HL-60 (cell line): ENCODE measurements around the gene NBPF1.
A peak's percentile ranks its signal among the peaks of the same experiment; 100 is the strongest.

Source experiments
- POLR2AphosphoS5 ChIP-seq: IDR thresholded peaks from 2 replicates; pipeline ENCODE4 v1.6.1; 2012; ENCODE audit warnings: low read depth
- TF ChIP-seq, protein P1 (sequence below): IDR thresholded peaks from one replicate; pipeline ENCODE4 v1.5.1; 2011; ENCODE audit warnings: low read length, control low read depth, inconsistent platforms; ENCODE audit not compliant: insufficient read depth

DNA sequence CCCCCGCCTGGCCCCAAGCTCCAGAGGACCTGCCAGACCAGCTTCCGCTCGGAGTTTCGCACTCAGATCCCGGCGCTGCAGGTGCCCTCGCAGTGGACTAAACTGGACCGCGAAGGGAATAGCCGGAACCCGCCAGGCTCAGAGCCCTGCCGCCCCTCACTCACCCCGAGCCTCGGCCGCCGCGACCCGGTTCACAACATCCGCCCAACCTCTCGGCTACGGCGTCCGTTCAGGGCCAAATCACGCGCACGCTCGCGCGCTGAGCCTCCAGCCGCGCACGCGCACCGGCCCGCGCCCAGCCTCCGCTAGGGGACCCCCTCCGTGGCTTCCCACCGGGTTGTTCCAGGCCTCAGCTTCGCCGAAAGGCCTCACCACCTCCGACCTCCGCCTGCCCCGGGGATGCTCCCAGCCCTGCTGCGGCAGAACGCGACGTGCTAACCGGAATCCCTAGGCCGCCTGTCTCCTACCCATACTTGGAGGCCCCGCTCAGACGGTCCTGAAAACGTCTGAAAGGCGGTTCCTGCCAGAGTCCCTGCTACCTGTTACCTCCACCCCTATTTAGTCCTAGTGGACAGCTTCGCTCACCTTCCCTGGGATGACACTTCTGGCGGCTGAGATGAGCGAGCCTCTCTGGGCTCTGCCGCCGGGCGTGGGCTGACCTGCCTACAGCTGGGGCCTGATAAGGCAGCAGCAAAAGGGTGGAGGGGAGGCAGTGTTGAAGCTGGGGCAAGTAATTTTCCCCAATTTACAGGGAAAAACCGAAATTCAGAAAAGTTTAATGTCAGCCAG is 31.3 kb upstream of the NBPF1 start:
- TF ChIP-seq, protein P1, sequence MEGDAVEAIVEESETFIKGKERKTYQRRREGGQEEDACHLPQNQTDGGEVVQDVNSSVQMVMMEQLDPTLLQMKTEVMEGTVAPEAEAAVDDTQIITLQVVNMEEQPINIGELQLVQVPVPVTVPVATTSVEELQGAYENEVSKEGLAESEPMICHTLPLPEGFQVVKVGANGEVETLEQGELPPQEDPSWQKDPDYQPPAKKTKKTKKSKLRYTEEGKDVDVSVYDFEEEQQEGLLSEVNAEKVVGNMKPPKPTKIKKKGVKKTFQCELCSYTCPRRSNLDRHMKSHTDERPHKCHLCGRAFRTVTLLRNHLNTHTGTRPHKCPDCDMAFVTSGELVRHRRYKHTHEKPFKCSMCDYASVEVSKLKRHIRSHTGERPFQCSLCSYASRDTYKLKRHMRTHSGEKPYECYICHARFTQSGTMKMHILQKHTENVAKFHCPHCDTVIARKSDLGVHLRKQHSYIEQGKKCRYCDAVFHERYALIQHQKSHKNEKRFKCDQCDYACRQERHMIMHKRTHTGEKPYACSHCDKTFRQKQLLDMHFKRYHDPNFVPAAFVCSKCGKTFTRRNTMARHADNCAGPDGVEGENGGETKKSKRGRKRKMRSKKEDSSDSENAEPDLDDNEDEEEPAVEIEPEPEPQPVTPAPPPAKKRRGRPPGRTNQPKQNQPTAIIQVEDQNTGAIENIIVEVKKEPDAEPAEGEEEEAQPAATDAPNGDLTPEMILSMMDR: peak; percentile 30
- TF ChIP-seq POLR2AphosphoS5: peak; percentile 97
